GM23248 (cell line): ENCODE measurements around the gene NKIRAS1. TPM values are rescaled to one million over a fixed set of nuclear protein-coding genes. Genes with fewer than 3 reads are reported as not detected.
A peak's percentile ranks its signal among the peaks of the same experiment; 100 is the strongest.

Source experiments
- DNase-seq: peaks from one replicate; pipeline ENCODE4 v3.0.0-alpha.2; 2015
- H2AFZ ChIP-seq: fragments of 200-600 bp; sonication (generic); 2 replicates; pipeline ENCODE4 v1.6.1; 2016; ENCODE audit warnings: antibody characterized with exemption
- H3F3A ChIP-seq: fragments of 200-600 bp; sonication (generic); 2 replicates; pipeline ENCODE4 v1.6.1; 2016; ENCODE audit warnings: mild to moderate bottlenecking, antibody characterized with exemption, mixed run types; ENCODE audit not compliant: insufficient read depth
- H3K27ac ChIP-seq: fragments of 200-600 bp; sonication (generic); 2 replicates; pipeline ENCODE4 v1.5.1; 2016; ENCODE audit warnings: mild to moderate bottlenecking
- H3K27me3 ChIP-seq: fragments of 200-600 bp; sonication (generic); replicated peaks from 2 replicates; pipeline ENCODE4 v1.6.1; 2016; ENCODE audit warnings: mild to moderate bottlenecking; ENCODE audit not compliant: insufficient read depth
- H3K36me3 ChIP-seq: fragments of 200-600 bp; sonication (generic); 2 replicates; pipeline ENCODE4 v1.6.1; 2016; ENCODE audit warnings: low read depth, mild to moderate bottlenecking
- H3K4me1 ChIP-seq: fragments of 200-600 bp; sonication (generic); 2 replicates; pipeline ENCODE4 v1.6.1; 2016; ENCODE audit warnings: mild to moderate bottlenecking; ENCODE audit not compliant: insufficient read depth
- H3K4me2 ChIP-seq: fragments of 200-600 bp; sonication (generic); one replicate; pipeline ENCODE4 v1.6.1; 2016; ENCODE audit warnings: mild to moderate bottlenecking; ENCODE audit not compliant: unreplicated experiment
- H3K4me3 ChIP-seq: fragments of 200-600 bp; sonication (generic); 2 replicates; pipeline ENCODE4 v1.5.1; 2016; ENCODE audit warnings: mild to moderate bottlenecking
- H3K79me2 ChIP-seq: fragments of 200-600 bp; sonication (generic); 2 replicates; pipeline ENCODE4 v1.6.1; 2016; ENCODE audit warnings: mild to moderate bottlenecking; ENCODE audit not compliant: insufficient read depth
- H3K9ac ChIP-seq: fragments of 200-600 bp; sonication (generic); 2 replicates; pipeline ENCODE4 v1.6.1; 2016; ENCODE audit warnings: mild to moderate bottlenecking
- H3K9me2 ChIP-seq: fragments of 200-600 bp; sonication (generic); 2 replicates; pipeline ENCODE4 v1.6.1; 2016; ENCODE audit warnings: mixed run types, mild to moderate bottlenecking, moderate library complexity; ENCODE audit not compliant: insufficient read depth
- H3K9me3 ChIP-seq: fragments of 200-600 bp; sonication (generic); one replicate; pipeline ENCODE4 v1.6.1; 2017; ENCODE audit warnings: low read depth
- H4K20me1 ChIP-seq: fragments of 200-600 bp; sonication (generic); 2 replicates; pipeline ENCODE4 v1.6.0; 2016; ENCODE audit not compliant: insufficient read depth
- EZH2 ChIP-seq: fragments of 200-600 bp; sonication (generic); IDR thresholded peaks from 2 replicates; pipeline ENCODE4 v1.6.1; 2018; ENCODE audit warnings: antibody characterized with exemption, mild to moderate bottlenecking; ENCODE audit not compliant: insufficient read depth, poor library complexity, severe bottlenecking
- EZH2phosphoT487 ChIP-seq: fragments of 200-600 bp; sonication (generic); IDR thresholded peaks from 2 replicates; pipeline ENCODE4 v1.6.1; 2018; ENCODE audit warnings: antibody characterized with exemption, moderate library complexity, mild to moderate bottlenecking, low read depth; ENCODE audit not compliant: insufficient read depth
- WGBS, 2 experiments: methylation state at CpG; one replicate each; pipeline ENCODE4 v1.1.6; 2015 to 2017; ENCODE audit warnings: low lambda C conversion rate in 2 of 2, low coverage in 1 of 2; ENCODE audit errors: missing lambda C conversion rate in 2 of 2; 5-methylcytosine and 5-hydroxymethylcytosine counted together
- in situ Hi-C: fragments of 300-500 bp; cut with MboI; formaldehyde crosslinking; loops from 2 replicates; pipeline ENCODE4 v1.15.0; 2020
- polyA plus RNA-seq: library from polyadenylated mRNA; unstranded; fragments of >200 nt; fragmentation: Nextera tagmentation; extraction: Ambion mirVana; gene quantifications from 2 replicates; pipeline ENCODE4 v1.2.1, GENCODE V29; 2016
- total RNA-seq: library from RNA; depleted of rRNA; stranded (reverse); fragments of >200 nt; shearing (Covaris generic); gene quantifications from 2 replicates; pipeline ENCODE4 v1.2.3, GENCODE V29; 2014

The NKIRAS1 gene
- total and polyA plus RNA-seq, 2 experiments from 2014 or later, result 15.0 to 17.2 TPM

DNA sequence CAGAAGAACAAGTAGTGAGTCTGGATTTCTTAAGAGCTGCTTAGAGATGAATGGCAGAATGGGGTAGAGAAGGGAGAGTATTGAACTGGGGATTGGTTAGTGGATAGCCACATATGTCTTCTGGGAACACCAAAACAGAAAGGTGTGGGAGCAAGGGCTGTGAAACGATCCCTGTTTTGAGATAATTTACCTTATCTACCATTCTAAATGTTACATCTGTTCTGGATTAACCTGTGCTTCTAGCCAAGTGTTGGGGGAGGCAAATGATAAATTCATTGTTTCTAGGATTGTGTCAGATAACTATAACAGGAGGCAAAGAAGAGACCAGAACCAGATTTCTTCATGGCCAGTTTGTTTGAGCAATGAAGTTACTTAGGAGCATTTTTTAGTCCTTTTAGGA, 36.7 kb upstream of the NKIRAS1 start:
- no peak for DNase-seq
- no peak for TF ChIP-seq EZH2
- TF ChIP-seq EZH2phosphoT487, result no peak
- no peak overlapping the region for H3K27ac ChIP-seq
- peaks cover 7% of the 10 kb centered on the region; the same call in 1 of the 2 replicates for H3K4me1 ChIP-seq
- no peak overlapping the region for H2AFZ ChIP-seq
- in situ Hi-C loops, result no loop called here
- H3K79me2 ChIP-seq, result peaks cover 96% of the 10 kb centered on the region
- H3K9me2 ChIP-seq, result no peaks in the 10 kb centered on the region
- H3K4me3 ChIP-seq, result no peak overlapping the region
- H3K4me2 ChIP-seq, result no peak overlapping the region
- no peak overlapping the region for H3K9ac ChIP-seq
- H3F3A ChIP-seq, result peaks cover 8% of the 10 kb centered on the region; the same call in 1 of the 2 replicates
- peaks cover 36% of the 10 kb centered on the region for H4K20me1 ChIP-seq
- H3K27me3 ChIP-seq, result no peaks in the 10 kb centered on the region
- WGBS, 2 experiments, result 59 to 65% methylated on average over 1 of the region's 1 CpG
- H3K36me3 ChIP-seq, result peaks cover 13% of the 10 kb centered on the region; the same call in 1 of the 2 replicates
- H3K9me3 ChIP-seq, result no peaks in the 10 kb centered on the region

DNA sequence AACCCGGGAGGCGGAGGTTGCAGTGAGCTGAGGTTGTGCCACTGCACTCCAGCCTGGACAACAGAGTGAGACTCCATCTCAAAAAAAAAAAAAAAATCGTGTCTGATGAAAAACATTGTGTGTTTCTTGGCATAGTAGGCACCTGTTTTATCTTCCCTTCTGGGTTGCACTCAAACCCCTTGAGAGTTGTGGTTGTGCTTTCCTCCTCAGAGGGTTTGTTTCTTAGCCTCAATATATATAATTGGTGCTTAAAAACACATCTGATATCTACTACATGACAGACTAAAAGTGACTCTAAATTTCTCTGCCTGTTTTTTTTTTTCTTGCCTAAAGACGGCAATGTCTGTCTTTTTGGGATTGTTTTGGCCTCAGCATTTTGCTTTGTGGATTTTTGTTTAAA, 35.9 kb upstream of the NKIRAS1 start:
- Histone ChIP-seq H3F3A (0 out of 2 replicates have a peak, but pooled peaks cover 11% of the 10 kb centered on the region), H3K36me3 (peaks cover 13% of the 10 kb centered on the region; the same call in 1 of the 2 replicates), H3K4me2 (no peak overlapping the region), H3K4me3 (no peak overlapping the region), H4K20me1 (peaks cover 36% of the 10 kb centered on the region), H3K9ac (no peak overlapping the region), H3K9me3 (no peaks in the 10 kb centered on the region), H3K9me2 (no peaks in the 10 kb centered on the region), H3K4me1 (peaks cover 15% of the 10 kb centered on the region), H3K27me3 (no peaks in the 10 kb centered on the region), H2AFZ (no peak overlapping the region), H3K27ac (no peak overlapping the region), H3K79me2 (peaks cover 95% of the 10 kb centered on the region)
- in situ Hi-C loops, result no loop called here
- WGBS, 2 experiments, result 71 to 73% methylated on average over 4 of the region's 4 CpGs
- no peak for TF ChIP-seq EZH2phosphoT487
- TF ChIP-seq EZH2, result no peak
- DNase-seq, result no peak

DNA sequence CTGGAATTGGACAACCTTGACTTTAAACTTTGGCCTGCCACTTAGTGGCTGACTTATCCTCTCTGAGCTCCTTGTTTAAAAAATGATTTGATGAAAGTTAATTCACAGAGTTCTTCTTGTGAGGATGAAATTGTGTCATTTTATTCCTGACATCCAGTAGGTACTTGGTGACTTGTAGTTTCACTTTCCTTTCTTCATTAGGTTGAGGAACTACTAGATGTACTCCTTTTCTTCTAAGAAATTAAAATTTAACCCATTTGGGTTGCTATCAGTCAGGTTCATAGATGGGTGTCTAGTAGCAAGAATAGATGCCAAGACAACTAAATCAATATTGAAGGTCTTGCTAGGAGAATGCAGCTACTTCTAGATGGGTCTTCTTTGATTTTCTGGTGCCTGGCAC, 33.5 kb upstream of the NKIRAS1 start:
- Histone ChIP-seq H3K9me3 (no peaks in the 10 kb centered on the region), H3K4me1 (peaks cover 27% of the 10 kb centered on the region), H3K36me3 (no peaks in the 10 kb centered on the region), H3K27me3 (no peaks in the 10 kb centered on the region), H3K4me3 (peak overlapping the region; percentile 15; the same call in 1 of the 2 replicates), H3K27ac (no peak overlapping the region), H4K20me1 (peaks cover 29% of the 10 kb centered on the region), H3K9me2 (no peaks in the 10 kb centered on the region), H3K9ac (no peak overlapping the region), H3K79me2 (peaks cover 82% of the 10 kb centered on the region), H2AFZ (no peak overlapping the region), H3K4me2 (no peak overlapping the region), H3F3A (peaks cover 22% of the 10 kb centered on the region)
- no peak for DNase-seq
- TF ChIP-seq EZH2, result no peak
- TF ChIP-seq EZH2phosphoT487, result no peak
- in situ Hi-C loops, result no loop called here

DNA sequence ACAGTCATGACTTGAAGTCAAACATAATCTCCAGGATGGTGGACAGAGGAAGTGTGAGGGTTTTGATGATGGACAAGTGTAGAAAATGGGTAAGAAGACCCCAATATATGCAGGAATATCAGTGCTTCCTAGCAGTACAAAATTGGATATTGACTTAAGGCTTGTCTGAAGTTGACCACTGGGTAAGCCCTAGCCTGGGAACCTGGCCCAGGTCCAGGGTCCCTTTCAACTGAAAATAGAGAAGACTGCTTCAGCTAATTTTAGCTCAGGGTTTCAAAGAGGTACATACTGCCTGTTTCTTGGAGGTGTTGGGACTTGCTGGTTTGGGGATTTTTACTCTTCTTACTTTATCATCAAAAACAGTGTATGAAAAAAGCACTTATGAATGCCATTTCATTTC, 33.0 kb upstream of the NKIRAS1 start:
- H3K4me1 ChIP-seq, result peaks cover 27% of the 10 kb centered on the region
- H3K27me3 ChIP-seq, result no peaks in the 10 kb centered on the region
- no peak overlapping the region for H3K4me2 ChIP-seq
- no peaks in the 10 kb centered on the region for H3K9me3 ChIP-seq
- no peak overlapping the region for H3K4me3 ChIP-seq
- H3K27ac ChIP-seq, result no peak overlapping the region
- H4K20me1 ChIP-seq, result peaks cover 24% of the 10 kb centered on the region
- no peak overlapping the region for H3K9ac ChIP-seq
- no peak for DNase-seq
- in situ Hi-C loops, result no loop called here
- no peaks in the 10 kb centered on the region for H3K36me3 ChIP-seq
- no peaks in the 10 kb centered on the region for H3K9me2 ChIP-seq
- peaks cover 22% of the 10 kb centered on the region for H3F3A ChIP-seq
- H2AFZ ChIP-seq, result no peak overlapping the region
- TF ChIP-seq EZH2 (no peak), EZH2phosphoT487 (no peak)
- peaks cover 77% of the 10 kb centered on the region for H3K79me2 ChIP-seq

DNA sequence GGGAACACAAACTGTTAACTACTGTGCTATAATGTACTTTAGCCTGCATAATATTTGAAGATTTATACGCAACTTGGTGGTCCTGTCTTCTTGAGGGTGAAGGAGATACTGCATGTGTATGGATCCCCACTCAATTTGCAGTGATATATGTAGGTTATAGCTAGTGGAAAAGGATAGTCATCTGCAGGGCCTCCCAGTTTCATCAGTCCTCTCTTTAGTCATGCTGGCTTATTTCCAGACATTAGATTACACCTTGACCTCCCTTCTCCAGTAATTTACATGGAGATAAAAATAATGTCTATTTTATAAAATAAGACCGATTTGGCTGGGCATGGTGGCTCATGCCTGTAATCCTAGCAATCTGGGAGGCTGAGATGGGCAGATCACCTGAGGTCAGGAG, 32.0 kb upstream of the NKIRAS1 start:
- peaks cover 16% of the 10 kb centered on the region for H4K20me1 ChIP-seq

More for the DNA sequence above, 32.0 kb upstream of the NKIRAS1 start:
- no peak overlapping the region for H3K4me3 ChIP-seq
- peak; percentile 70 for DNase-seq
- no peak overlapping the region for H3K27ac ChIP-seq
- WGBS, 2 experiments, result 88 to 94% methylated on average over 2 of the region's 2 CpGs
- in situ Hi-C loops, result no loop called here
- no peak overlapping the region for H3K9ac ChIP-seq
- no peaks in the 10 kb centered on the region for H3K9me3 ChIP-seq
- H3K27me3 ChIP-seq, result no peaks in the 10 kb centered on the region
- H2AFZ ChIP-seq, result no peak overlapping the region
- no peaks in the 10 kb centered on the region for H3K9me2 ChIP-seq
- H3K4me2 ChIP-seq, result no peak overlapping the region
- H3K4me1 ChIP-seq, result peaks cover 27% of the 10 kb centered on the region
- peaks cover 22% of the 10 kb centered on the region for H3F3A ChIP-seq
- H3K79me2 ChIP-seq, result peaks cover 66% of the 10 kb centered on the region
- TF ChIP-seq EZH2 (no peak), EZH2phosphoT487 (no peak)
- no peaks in the 10 kb centered on the region for H3K36me3 ChIP-seq
